Fibroblast of the conjunctiva (primary cell): ENCODE measurements around the gene SGF29.
"Not testable (repeated sequence)": the region's sequence is repeated elsewhere in the genome, so short reads cannot be mapped to it uniquely, and the experiment has no call there.

Experiments used
- DNase-seq: peaks from one replicate; pipeline ENCODE4 v3.0.0-alpha.2; 2010; ENCODE audit warnings: low read depth

Gene SGF29

DNA sequence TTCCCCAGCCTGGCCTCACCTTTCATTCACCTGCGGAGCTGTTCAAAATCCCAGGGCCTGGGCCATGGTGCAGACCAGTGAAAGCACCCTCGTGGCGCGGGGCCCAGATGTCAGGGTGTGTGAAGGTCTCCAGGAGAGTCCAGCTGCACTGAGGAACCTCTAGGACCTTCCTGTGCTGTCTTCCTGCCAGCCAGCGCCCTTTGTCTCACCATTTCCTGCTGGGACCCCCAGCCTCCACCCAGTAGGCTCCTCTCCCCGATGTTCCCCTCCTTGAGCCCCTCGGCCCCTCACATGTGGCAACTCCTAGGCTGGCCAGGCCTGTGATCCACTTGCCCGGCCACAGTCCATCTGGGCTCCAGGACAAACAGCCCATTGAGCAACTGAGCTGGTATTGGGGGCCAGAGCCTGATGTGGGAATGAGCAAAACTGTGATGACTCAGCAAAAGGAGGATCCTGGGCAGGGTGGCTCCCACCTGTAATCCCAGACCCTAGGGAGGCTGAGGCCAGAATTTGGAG lies 42.5 kb downstream of the SGF29 start:
- DNase-seq = no peak

DNA sequence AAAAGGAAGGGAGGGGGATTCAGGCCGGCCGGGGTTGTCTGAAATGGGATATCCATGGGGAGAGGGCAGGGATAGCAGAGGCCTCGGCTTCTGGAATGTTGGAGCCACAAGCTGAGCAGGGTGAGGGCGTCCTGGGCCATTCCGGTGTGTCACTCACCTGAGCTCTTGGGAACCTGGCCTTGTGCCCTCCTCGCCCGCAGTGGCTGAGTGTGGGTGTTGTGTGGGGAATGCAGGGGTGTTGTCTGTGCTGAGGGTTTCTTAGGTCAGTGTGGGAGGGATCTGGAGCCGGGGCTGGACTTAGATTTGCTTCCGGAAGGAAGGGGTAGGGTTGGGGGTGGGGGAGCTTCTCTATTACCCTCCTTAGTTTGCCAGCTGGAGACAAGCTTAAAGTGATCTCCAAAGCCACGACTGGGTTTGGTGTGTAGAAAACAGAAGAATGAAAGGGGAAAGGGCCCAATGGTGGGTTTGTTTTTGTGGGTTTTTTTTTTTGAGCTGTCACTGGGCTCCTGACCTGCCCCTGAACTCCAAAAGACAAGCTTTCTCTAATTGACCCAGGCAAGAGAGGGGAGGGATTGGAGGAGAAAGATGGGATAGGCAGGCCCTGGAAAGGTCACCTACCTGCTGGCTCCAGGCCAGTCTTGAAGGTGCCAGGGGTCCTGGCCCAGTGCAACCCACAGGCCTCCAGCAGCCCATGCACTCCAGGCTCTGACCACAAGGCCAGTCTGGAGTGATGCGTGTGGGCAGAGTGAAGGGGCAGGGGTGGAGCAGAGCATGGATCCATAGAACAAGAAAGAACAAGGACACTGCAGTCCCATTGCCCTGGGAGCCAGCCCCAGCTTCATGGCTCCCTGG lies 43.3 kb downstream of the SGF29 start, which contains the start of gene SULT1A2:
Gene SULT1A2, minus strand, starts transcription at position 211 of the 852 bp plus-strand sequence. CDS start 1,120 bp downstream, outside the sequence.
- DNase-seq = no peak

DNA sequence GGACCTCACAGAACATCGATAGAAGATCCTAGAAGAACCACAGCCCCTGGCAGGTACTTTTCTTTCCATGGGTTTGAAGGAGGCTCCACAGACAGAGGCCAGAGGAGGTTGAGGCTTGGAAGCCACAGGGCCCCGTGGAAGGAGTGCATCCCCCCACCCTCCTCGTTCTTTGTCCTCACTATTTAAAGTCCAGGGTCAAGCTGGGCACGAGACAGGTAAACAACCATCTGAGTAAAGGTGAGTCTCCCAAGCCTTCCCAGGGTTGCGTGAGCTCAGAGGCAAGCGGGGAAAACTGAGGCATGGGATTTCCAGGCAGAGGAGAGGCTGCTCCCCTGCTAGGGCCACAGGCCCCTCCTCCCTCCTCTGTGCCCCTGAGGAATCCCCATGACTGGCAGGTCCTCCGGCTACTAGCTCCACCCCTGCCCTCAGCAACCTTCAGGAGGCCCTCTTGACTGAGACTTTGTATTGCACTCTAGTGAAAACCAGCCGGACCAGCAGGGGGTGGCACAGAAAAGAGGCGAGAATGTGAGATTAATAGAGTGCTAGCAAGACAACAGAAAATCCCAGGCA lies 44.1 kb downstream of the SGF29 start:
- DNase-seq = no peak

DNA sequence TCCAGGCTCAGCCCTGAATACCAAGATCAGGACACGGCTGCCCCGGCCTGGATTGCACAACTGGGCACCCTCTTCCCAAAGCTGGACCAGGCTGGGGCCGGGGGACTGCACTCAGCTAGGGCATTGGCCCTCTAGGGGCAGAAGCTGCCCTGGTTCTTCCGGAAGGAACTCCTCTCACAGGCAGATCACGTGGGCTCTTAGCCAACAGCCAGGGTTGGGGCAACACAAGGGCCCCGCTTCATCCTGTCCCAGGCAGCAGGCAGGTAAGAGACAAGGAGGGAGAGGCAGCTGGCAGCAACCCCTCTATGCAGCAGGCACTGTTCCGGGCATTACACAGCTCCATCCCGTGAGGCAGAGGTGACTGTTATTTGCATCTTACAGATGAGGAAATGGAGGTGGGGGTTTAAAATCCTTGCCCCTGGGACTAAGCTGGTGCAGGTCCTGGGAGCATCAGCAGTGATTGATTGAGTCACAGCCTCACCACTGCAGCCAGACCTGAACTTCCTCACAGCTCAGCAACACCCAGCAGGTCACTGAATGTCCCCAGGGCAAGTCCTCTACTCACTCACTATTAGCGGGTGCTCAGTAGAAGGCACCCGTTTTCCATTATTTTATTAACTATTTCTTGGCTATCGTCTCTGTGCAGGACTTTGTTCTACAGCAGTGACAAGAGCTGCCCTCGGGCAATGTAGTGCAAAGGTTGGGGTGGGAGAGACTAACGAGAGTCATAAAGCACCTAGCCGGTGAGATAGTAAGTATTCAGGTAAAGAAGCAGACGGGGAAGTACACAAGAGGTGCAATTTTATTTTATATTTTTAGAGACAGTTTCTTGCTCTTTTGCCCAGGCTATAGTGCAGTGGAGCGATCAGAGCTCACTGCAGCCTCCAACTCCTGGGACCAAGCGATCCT lies 45.9 kb downstream of the SGF29 start:
- not testable (repeated sequence) for DNase-seq

DNA sequence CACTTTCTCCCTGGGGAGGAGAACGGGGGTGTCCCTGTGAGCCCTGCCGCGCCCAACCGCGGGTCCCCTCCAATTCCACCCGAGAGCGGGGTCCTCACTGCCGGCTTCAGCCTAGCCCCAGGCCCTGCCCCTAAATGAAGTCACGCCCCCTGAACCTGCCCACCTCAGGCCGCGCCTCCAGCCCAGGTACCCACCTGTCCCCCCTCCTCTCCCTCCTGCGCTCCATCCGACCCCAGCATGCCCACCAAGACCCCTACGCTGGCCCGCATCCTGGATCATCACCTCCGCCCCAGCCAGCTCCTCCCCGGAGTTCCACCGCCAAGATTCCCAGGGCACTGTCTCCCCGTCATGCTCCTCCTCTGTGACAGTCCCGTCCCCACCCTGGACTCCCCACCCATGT lies 47.2 kb downstream of the SGF29 start:
- not testable (repeated sequence) for DNase-seq

DNA sequence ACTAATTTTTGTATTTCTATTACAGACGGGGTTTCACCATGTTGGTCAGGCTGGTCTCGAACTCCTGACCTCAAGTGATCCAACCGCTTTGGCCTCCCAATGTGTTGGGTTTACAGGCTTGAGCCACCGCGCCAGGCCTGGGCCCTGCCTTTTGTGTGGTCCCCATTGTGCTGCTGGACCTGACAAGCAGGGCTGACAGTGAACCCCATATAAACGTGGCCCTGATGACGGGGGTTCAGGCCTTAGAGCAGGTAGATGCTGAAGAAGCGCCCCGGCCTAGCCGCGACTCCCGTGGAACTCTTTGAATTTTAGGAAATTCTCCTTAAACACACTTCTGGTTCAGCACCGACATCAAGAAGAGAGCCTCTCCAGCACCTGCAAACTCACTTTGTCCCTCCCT lies 47.9 kb downstream of the SGF29 start:
- DNase-seq = not testable (repeated sequence)

DNA sequence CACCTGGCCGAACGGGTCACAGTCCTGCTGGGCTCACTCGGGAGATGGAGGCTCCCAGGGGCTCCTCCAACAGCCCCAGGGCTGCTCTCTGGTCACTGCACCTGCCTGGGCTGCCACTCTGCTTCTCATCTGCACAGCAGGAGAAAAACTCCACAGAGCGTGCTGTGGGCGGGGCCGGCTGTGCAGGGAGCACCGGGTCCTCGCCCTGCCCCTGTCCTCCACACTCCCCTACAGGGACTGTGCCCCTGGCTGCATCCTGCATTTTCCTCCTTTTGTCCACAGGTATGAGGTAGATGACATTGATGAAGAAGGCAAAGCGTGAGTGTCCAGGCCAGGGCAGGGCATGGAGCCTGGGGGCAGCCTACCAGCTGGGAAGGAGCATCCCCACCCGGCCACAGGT lies 48.3 kb downstream of the SGF29 start:
- DNase-seq = not testable (repeated sequence)

DNA sequence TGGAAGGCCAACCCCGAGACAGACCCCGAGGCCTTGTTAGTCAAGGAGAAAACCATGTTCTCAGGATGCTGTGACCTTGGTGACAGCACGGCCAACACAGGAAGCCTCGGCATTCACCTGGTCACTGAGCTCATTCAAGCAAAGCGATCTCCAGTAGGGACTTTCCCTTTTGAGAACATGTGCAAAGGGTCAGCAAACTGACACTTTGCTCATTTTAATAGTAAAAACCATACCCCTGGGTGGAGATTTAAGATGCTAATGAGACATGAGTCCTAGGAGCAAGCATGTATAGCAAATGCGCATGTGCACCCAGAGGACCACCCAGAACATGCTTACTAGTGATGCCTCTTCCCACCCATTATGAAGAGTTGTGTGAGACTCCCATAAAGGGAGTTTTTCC lies 48.8 kb downstream of the SGF29 start:
- no peak for DNase-seq

DNA sequence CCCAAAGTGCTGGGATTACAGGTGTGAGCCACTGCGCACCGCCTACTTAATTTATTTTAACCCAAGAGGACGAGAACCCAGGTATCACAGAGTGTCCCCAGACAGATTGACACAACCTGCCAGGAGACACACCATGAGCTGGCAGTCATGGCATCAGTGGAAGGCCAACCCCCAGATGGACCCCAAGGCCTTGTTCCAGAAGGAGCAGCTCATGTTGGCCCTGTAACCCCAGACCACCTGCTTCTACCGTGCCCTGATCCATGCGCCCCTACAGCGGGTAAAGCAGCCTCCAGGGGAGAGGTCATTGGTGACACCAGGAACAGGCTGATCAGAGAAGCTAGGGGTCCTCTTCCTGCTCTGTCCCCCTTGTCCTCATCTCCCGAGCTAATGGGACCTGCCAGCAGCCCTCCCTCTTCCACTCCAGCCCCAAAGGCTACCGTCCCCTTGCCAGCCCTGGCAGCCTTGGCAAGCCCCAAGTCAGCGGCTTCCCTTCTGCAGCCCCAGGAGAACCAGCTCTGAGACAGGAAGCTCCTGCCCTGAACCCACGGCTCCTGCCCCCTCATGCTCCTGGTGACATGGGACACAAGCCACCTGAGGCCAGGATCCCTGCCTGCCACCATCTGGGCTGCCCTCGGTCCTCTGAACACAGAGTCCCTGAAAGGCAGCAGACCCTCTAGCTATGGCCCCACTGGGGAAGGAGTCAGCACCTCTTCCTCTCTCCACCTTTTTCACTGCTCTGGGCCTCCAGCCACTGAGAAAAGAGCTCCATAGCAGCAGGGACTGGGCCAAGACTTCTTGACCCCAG lies 49.9 kb downstream of the SGF29 start:
- no peak for DNase-seq

DNA sequence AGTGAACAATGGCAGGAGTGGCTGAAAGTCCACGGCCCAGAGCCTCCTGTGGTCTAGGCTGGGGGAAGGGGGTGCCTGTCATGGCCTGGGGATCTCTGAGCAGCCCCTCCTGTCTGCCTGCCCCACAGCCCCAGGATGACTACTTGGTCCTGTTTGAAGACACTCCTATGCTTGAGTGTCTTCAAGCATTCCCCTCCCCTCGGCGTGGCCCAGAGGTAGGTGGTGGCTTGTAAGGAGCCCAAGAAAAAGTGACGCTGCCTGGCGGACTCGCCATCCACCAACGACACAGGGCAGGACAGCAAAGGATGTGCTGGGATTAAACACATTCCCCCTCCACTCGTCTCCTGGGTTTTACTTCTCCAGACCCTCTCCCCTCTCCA lies 50.5 kb downstream of the SGF29 start:
- DNase-seq = no peak

DNA sequence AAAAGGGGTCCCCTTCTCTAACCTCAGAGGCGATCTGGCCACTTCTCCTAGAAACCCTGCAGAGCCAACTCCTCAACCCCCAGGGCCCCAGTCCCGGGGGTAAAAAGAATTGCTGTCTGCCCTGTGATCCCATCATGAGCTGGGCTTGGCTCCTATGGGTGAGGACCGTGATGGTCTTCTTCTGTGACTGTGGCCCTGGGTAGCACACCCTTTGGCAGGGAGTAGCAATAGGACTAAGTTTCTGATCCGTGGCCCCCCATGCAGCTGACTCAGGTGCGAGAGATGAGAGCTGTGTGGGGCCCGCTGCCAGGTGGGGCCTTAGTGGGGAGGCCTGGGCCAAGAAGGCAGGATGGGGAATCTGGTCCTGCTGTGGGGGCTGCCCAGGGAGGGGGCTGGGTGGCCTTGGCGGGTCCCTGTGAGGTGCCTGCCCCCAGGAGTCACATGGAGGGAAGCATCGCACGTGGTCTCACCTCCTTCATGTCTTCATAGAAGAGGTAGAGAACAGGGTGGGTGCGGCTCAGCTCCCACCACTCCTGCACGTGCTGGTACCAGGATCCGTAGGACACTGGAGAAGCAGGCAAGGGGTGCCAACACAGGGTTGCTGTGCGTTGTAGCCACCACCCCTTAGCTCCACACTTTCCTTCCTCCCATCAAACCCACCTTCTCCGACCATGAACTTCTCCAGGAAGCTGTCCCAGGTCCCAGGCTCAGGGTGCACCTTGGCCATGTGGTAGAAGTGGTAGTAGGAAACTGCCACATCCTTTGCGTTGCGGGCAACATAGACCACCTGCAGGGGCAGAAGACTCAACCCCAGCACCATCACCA lies 52.8 kb downstream of the SGF29 start:
- DNase-seq = no peak

DNA sequence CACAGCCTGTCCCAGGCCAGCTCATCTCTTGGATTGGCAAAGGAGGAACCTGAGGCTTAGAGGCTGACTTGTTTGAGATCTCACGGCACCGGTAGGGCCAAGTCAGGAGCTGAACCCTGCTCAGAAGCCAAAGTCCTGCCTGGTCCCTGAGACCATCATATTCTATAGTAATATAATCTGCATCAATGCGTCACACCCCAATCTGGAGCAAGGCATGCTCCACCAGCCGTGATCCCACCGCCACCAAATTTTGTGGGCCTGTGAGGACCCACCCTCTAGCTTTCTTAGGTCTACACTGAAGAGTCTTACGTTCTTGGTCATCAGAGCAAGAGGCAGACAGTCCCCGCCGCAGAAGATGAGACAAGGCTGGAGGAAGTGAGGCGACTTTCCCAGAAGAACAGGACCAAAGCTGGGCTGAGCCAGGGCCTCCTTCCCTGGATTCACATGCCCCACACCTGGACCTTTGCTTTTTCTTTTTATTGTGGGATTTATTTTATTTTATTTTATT lies 53.5 kb downstream of the SGF29 start:
- no peak for DNase-seq

DNA sequence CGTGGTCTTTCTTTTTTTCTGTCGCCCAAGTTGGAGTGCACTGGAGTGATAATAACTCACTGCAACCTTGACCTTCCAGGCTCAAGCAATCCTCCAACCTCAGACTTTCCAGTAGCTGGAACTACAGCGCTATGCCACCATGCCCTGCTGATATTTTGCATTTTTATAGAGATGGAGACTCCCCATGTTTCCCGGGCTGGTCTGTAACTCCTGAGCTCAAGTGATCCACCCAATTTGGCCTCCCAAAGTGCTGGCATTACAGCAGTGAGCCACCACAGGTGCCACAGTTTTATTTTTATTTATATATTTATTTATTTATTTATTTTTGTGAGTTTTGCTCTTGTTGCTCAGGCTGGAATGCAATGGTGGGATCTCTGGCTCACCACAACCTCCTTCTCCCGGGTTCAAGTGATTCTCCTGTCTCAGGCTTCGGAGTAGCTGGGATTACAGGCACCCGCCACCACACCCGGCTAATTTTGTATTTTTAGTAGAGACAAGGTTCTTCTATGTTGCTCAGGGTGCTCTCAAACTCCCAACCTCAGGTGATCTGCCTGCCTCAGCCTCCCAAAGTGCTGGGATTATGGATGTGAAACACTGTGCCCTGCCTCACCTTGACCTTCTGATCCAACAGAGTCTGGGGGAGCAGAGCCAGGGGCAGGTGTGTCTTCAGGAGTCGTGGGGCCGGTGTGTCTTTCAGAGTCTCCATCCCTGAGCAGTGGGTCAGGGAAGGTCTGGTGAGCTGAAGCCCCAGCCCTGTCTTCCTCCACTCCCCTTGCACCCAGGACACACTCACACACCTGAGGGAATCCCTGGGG lies 54.2 kb downstream of the SGF29 start:
- DNase-seq = not testable (repeated sequence)

DNA sequence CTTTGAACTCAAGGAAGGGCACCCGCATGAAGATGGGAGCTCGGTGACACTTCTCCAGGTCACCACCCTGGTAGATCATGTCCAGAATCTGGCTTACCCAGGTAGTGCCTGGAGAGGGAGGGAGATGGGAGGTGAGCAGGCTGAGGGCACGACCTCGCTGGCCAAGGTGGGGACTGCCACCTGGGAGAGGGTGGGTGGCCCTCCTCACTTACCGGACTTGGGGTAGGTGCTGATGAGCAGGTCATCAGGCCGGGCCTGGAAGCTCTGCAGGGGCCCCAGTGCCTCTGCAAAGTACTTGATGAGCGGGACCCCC lies 54.7 kb downstream of the SGF29 start:
- not testable (repeated sequence) for DNase-seq

DNA sequence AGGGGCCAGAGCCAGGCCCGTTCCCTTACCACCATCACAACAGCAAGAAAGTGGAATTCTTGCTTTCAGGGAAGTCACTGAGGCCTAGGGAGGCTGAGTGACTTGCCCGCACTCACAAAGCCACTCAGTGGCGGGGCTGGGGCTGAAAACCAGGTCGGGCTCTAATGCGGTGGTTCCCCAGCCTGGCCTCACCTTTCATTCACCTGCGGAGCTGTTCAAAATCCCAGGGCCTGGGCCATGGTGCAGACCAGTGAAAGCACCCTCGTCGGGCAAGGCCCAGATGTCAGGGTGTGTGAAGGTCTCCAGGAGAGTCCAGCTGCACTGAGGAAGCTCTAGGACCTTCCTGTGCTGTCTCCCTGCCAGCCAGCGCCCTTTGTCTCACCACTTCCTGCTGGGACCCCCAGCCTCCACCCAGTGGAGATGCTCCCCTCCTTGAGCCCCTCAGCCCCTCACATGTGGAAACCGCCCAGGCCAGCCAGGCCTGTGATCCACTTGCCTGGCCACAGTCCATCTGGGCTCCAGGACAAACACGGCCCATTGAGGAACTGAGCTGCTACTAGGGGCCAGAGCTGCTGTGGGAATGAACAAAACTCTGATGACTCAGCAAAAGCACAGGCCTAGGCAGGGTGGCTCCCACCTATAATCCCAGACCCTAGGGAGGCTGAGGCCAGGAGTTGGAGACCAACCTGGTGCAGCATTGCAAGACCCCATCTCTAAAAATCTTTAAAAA lies 55.3 kb downstream of the SGF29 start:
- DNase-seq = not testable (repeated sequence)

DNA sequence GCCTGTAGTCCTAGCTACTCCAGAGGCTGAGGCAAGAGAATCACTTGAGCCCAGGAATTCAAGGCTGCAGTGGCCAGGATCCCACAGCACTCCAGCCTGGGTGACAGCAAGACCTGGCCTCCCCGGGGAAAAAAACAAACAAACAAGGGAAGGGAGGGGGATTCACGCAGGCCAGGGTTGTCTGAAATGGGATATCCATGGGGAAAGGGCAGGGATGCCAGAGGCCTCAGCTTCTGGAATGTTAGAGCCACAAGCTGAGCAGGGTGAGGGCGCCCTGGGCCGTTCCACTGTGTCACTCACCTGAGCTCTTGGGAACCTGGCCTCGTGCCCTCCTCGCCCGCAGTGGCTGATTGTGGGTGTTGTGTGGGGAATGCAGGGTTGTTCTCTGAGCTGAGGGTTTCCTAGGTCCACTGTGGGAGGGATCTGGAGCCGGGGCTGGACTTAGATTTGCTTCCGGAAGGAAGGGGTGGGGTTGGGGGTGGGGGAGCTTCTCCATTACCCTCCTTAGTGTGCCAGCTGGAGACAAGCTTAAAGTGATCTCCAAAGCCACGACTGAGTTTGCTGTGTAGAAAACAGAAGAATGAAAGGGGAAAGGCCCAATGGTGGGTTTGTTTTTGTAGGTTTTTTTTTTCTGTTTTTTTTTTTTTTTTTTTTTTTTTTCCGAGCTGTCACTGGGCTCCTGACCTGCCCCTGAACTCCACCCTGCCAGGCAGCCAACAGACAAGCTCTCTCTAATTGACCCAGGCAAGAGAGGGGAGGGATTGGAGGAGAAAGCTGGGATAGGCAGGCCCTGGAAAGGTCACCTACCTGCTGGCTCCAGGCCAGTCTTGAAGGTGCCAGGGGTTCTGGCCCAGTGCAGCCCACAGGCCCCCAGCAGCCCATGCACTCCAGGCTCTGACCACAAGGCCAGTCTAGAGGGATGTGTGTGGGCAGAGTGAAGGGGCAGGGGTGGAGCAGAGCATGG lies 56.2 kb downstream of the SGF29 start, which contains the start of gene SULT1A1:
Gene SULT1A1, minus strand, starts transcription at position 414 of the 964 bp plus-strand sequence. CDS start 1,189 bp downstream, outside the sequence.
- DNase-seq = no peak

DNA sequence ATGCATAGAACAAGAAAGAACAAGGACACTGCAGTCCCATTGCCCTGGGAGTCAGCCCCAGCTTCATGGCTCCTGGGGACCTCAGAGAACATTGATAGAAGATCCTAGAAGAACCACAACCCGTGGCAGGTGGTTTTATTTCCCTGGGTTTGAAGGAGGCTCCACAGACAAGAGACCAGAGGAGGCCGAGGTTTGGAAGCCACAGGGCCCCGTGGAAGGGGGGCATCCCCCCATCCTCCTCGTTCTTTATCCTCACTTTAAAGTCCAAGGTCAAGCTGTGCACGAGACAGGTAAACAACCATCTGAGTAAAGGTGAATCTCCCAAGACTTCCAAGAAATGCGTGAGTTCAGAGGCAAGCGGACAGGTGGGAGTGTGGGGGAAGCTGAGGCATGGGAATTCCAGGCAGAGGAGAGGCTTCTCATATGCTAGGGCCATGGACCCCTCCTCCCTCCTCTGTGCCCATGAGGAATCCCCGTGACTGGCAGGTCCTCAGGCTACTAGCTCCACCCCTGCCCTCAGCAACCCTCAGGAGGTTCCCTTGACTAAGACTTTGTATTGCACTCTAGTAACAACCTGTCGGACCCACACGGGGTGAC lies 57.0 kb downstream of the SGF29 start:
- DNase-seq = no peak
